GM12801 (cell line): ENCODE results near the gene SDCBP2.

Experiments
- TF ChIP-seq, protein P1 (sequence below): IDR thresholded peaks from one replicate; pipeline ENCODE4 v1.5.1; 2011; ENCODE audit warnings: control low read depth; ENCODE audit not compliant: insufficient read length; ENCODE audit errors: extremely low read depth

SDCBP2 gene

DNA sequence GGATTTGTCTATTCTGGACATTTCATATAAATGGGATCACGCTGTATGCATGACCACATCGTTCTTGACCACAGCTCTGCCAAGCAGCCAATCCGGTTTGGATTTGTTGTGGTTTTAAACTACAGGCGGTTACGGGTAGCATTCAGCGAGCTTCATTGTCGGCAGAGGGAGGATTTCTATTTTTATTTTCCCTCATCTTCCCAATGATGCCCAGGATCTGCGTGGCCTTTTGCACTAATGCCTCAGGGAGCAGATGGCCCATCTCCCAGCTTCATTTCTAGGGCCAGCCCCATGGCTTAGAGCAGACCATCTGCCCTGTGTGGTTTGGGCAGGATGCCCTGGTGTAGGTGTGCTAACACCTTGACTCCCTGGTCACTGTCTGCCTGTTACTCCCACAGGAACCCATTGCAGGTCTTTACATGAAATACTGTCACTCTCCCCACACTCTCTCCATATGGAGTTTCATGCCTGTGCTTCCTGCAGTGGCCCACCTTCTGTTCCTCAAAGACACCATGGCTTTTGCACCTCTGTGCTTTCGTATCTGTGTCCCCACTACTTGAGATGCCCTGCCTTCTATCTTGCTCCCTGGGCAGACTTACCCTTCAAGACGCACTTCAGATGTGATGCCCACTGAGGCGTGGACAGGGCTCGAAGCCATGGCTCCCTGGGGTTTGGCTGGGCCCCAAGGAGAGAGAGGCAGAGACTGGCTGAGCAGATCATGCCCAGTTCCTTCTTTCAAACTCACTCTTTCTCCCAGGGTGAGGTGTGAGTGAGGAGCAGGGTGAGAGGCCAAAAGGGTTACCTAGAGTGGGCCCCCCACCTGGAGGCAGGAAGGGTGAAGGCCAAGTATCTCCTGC lies 26.0 kb downstream of the SDCBP2 start:
- TF ChIP-seq, protein P1, sequence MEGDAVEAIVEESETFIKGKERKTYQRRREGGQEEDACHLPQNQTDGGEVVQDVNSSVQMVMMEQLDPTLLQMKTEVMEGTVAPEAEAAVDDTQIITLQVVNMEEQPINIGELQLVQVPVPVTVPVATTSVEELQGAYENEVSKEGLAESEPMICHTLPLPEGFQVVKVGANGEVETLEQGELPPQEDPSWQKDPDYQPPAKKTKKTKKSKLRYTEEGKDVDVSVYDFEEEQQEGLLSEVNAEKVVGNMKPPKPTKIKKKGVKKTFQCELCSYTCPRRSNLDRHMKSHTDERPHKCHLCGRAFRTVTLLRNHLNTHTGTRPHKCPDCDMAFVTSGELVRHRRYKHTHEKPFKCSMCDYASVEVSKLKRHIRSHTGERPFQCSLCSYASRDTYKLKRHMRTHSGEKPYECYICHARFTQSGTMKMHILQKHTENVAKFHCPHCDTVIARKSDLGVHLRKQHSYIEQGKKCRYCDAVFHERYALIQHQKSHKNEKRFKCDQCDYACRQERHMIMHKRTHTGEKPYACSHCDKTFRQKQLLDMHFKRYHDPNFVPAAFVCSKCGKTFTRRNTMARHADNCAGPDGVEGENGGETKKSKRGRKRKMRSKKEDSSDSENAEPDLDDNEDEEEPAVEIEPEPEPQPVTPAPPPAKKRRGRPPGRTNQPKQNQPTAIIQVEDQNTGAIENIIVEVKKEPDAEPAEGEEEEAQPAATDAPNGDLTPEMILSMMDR: no peak

DNA sequence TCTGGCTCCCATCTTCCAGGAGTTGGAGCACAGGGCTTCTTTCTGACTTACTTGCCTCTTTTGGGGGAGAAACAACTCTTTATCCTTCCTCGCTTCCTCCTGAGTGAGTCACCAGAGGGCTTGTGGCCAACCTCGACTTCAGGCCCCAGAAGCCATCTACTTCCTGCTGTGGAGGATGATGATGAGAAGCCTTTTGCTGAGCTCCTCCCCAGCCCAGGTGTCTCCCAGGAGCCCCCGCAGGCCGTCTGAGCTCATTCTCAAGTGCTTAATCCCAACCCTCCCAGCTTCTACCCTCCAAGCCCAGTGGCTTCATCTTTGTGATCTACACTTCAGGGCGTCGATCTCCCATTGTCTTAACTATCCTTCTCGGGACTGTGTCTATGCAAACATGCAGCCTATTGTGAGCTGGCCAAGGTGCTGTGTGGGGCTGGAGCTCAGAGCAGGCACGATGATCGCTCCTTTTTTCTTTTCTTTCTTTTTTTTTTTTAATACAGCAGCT lies 27.9 kb downstream of the SDCBP2 start:
- TF ChIP-seq, protein P1: no peak

GRCh38 chr20:1300083-1300840 lies 28.7 kb downstream of the SDCBP2 start:
- TF ChIP-seq, protein P1: no peak

- TF ChIP-seq, protein P1: no peak
These were observed 29.4 kb downstream of the SDCBP2 start for GRCh38 chr20:1299522-1299921.

- TF ChIP-seq, protein P1: no peak
These were observed 29.9 kb downstream of the SDCBP2 start for GRCh38 chr20:1298888-1299511.

DNA sequence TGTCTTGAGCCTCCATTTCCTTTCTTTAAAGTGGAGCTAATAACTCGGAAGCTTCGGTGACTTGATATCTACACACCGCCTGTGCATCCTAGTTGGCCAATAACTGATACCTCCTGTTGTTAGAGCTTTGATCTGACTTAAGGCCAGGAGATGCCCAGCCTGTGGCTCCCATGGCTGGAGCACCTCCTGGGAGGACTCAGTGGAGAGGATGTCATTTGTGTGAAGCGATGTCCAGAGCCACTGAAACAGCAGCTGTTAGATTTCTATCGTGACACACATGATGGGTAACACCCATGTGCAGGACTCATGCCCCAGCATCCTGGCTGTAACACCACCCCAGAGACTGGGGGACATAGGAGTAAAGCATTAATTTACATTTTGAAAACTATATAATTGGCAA lies 30.8 kb downstream of the SDCBP2 start:
- TF ChIP-seq, protein P1: no peak

- TF ChIP-seq, protein P1: no peak
These were observed 31.5 kb downstream of the SDCBP2 start for GRCh38 chr20:1297486-1297885.
